H1 (cell line): ENCODE data around the gene NKAIN2.

ENCODE experiments used
- ATF2 ChIP-seq: IDR thresholded peaks from 2 replicates; pipeline ENCODE4 v1.6.1; 2012; ENCODE audit warnings: low read length, inconsistent platforms
- CBX8 ChIP-seq: fragments of 300-800, 300-1000 bp; sonication (generic); IDR thresholded peaks from 2 replicates; pipeline ENCODE4 v1.7.1; 2016; ENCODE audit warnings: low read depth, low read length, borderline replicate concordance
- CTCF ChIP-seq, 3 experiments: IDR thresholded peaks; 1 replicate in 2 of 3; 2 replicates in 1 of 3; pipeline versions ENCODE4 v1.5.1 to v1.6.1; 2011; ENCODE audit warnings: low read length in 3 of 3, mild to moderate bottlenecking in 3 of 3, inconsistent platforms in 2 of 3, low read depth in 1 of 3, moderate library complexity in 1 of 3; ENCODE audit not compliant: insufficient read depth in 1 of 3; ENCODE audit errors: control extremely low read depth in 1 of 3
- EZH2 ChIP-seq: fragments of 200-600 bp; sonication (generic); IDR thresholded peaks from 2 replicates; pipeline ENCODE4 v1.7.1; 2012; ENCODE audit warnings: low read depth, mild to moderate bottlenecking, moderate library complexity, low read length, inconsistent platforms; ENCODE audit not compliant: severe bottlenecking
- FOSL1 ChIP-seq: IDR thresholded peaks from 2 replicates; pipeline ENCODE4 v1.6.1; 2011; ENCODE audit warnings: mild to moderate bottlenecking, low read depth, low read length, moderate library complexity; ENCODE audit not compliant: insufficient read depth
- JUN ChIP-seq: IDR thresholded peaks from 2 replicates; pipeline ENCODE4 v1.6.1; 2011; ENCODE audit warnings: low read depth, mild to moderate bottlenecking, improper control_type of control experiment, low read length
- MAX ChIP-seq: IDR thresholded peaks from 2 replicates; pipeline ENCODE4 v1.6.1; 2012; ENCODE audit warnings: inconsistent platforms
- POLR2A ChIP-seq, 2 experiments: IDR thresholded peaks; 1 replicate in 1 of 2; 2 replicates in 1 of 2; pipeline ENCODE4 v1.6.1; 2011; ENCODE audit warnings: low read depth in 2 of 2, low read length in 2 of 2, mild to moderate bottlenecking in 2 of 2; ENCODE audit errors: control extremely low read depth in 1 of 2
- POLR2AphosphoS5 ChIP-seq: IDR thresholded peaks from 2 replicates; pipeline ENCODE4 v1.6.1; 2011; ENCODE audit warnings: low read depth, low read length
- USF2 ChIP-seq: IDR thresholded peaks from 2 replicates; pipeline ENCODE4 v1.6.1; 2011; ENCODE audit warnings: low read length, improper control_type of control experiment
- ZNF274 ChIP-seq: IDR thresholded peaks from 2 replicates; pipeline ENCODE4 v1.7.0; 2012; ENCODE audit warnings: low read length, borderline replicate concordance; ENCODE audit errors: extremely low read depth

GRCh38 chr6:123980311-123980710, 176.6 kb downstream of the NKAIN2 start:
- no peak for TF ChIP-seq POLR2AphosphoS5
- no peak for TF ChIP-seq POLR2A (IDR thresholded peaks at IDR 0.05; ENCODE audit: control extremely low read depth in 1 of 2, low read depth in 2 of 2, low read length in 2 of 2)
- TF ChIP-seq CTCF (IDR thresholded peaks at IDR 0.05; ENCODE audit: control extremely low read depth in 1 of 3, insufficient read depth in 1 of 3, low read depth in 1 of 3, low read length in 3 of 3), result no peak
- no peak for TF ChIP-seq ZNF274
- TF ChIP-seq EZH2, result no peak
- TF ChIP-seq CBX8, result no peak
- no peak for TF ChIP-seq JUN
- no peak for TF ChIP-seq MAX
- TF ChIP-seq USF2, result no peak
- no peak for TF ChIP-seq ATF2
- no peak for TF ChIP-seq FOSL1
